Neuronal stem cell (in vitro differentiated cells): ENCODE results near the gene NMT1.

Experiments
- DNase-seq: peaks from one replicate; pipeline ENCODE4 v3.0.0-alpha.2; 2013; ENCODE audit warnings: low spot score
- H2AFZ ChIP-seq: one replicate; pipeline ENCODE4 v1.6.1; 2013; ENCODE audit warnings: mild to moderate bottlenecking, low read length, inconsistent platforms
- H2AK5ac ChIP-seq: 2 replicates; pipeline ENCODE4 v1.6.1; 2013; ENCODE audit warnings: low read depth, mild to moderate bottlenecking, inconsistent platforms, low read length, moderate library complexity, mixed read lengths
- H2BK120ac ChIP-seq: 2 replicates; pipeline ENCODE4 v1.6.1; 2013; ENCODE audit warnings: low read depth, mild to moderate bottlenecking, inconsistent platforms, low read length, moderate library complexity, mixed read lengths
- H2BK12ac ChIP-seq: one replicate; pipeline ENCODE4 v1.6.1; 2013; ENCODE audit warnings: low read length, inconsistent platforms
- H2BK15ac ChIP-seq: 2 replicates; pipeline ENCODE4 v1.6.1; 2013; ENCODE audit warnings: mild to moderate bottlenecking, low read length, inconsistent platforms, mixed read lengths
- H2BK5ac ChIP-seq: one replicate; pipeline ENCODE4 v1.6.1; 2013; ENCODE audit warnings: inconsistent platforms, mild to moderate bottlenecking, low read length, moderate library complexity
- H3K14ac ChIP-seq: one replicate; pipeline ENCODE4 v1.6.1; 2013; ENCODE audit warnings: low read length, inconsistent platforms
- H3K18ac ChIP-seq: 2 replicates; pipeline ENCODE4 v1.6.1; 2013; ENCODE audit warnings: low read length, inconsistent platforms
- H3K23ac ChIP-seq: 2 replicates; pipeline ENCODE4 v1.6.1; 2013; ENCODE audit warnings: low read depth, mild to moderate bottlenecking, mixed read lengths, low read length, inconsistent platforms; ENCODE audit not compliant: poor library complexity
- H3K27ac ChIP-seq: replicated peaks from 3 replicates; pipeline ENCODE4 v1.5.1; 2013; ENCODE audit warnings: low read length, inconsistent platforms
- H3K27me3 ChIP-seq, 3 experiments: 2 replicates each; pipeline ENCODE4 v1.6.1; 2013; ENCODE audit warnings: low read length in 3 of 3, mild to moderate bottlenecking in 2 of 3, inconsistent platforms in 1 of 3, low read depth in 1 of 3, mixed read lengths in 1 of 3, moderate library complexity in 1 of 3; ENCODE audit not compliant: control insufficient read depth in 3 of 3, insufficient read depth in 3 of 3
- H3K36me3 ChIP-seq, 2 donors: replicated peaks in 1 of 2; 2 replicates each; pipeline ENCODE4 v1.6.1; 2013; ENCODE audit warnings: low read length in 2 of 2; ENCODE audit not compliant: control insufficient read depth in 2 of 2, insufficient read depth in 2 of 2
- H3K4ac ChIP-seq: 2 replicates; pipeline ENCODE4 v1.6.1; 2013; ENCODE audit warnings: inconsistent platforms, mild to moderate bottlenecking, low read length, moderate library complexity
- H3K4me1 ChIP-seq, 2 donors: 1 replicate in 1 of 2; 2 replicates in 1 of 2; pipeline ENCODE4 v1.6.1; 2013; ENCODE audit warnings: low read length in 2 of 2, low read depth in 1 of 2; ENCODE audit not compliant: control insufficient read depth in 2 of 2, insufficient read depth in 1 of 2
- H3K4me2 ChIP-seq: one replicate; pipeline ENCODE4 v1.6.1; 2013; ENCODE audit warnings: mild to moderate bottlenecking, low read length, inconsistent platforms; ENCODE audit not compliant: insufficient read depth, poor library complexity, severe bottlenecking
- H3K4me3 ChIP-seq, 2 donors: 2 replicates each; pipeline ENCODE4 v1.5.1; 2013; ENCODE audit warnings: low read length in 2 of 2, mild to moderate bottlenecking in 2 of 2, inconsistent platforms in 1 of 2, moderate library complexity in 1 of 2
- H3K79me1 ChIP-seq: one replicate; pipeline ENCODE4 v1.6.1; 2013; ENCODE audit warnings: low read depth, mild to moderate bottlenecking, inconsistent platforms, low read length, moderate library complexity
- H3K9ac ChIP-seq: one replicate; pipeline ENCODE4 v1.6.1; 2013; ENCODE audit warnings: mild to moderate bottlenecking, low read depth, low read length, inconsistent platforms; ENCODE audit not compliant: poor library complexity
- H3K9me3 ChIP-seq, 2 donors: replicated peaks in 1 of 2; 2 replicates each; pipeline versions ENCODE3 to v1.6.1; 2013; ENCODE audit warnings: low read length in 2 of 2, mild to moderate bottlenecking in 2 of 2, inconsistent platforms in 1 of 2, low read depth in 1 of 2, mixed read lengths in 1 of 2, moderate library complexity in 1 of 2; ENCODE audit not compliant: control insufficient read depth in 2 of 2, insufficient read depth in 1 of 2
- H4K8ac ChIP-seq: one replicate; pipeline ENCODE4 v1.6.1; 2013; ENCODE audit warnings: low read depth, mild to moderate bottlenecking, inconsistent platforms, low read length, moderate library complexity
- H4K91ac ChIP-seq: one replicate; pipeline ENCODE4 v1.6.1; 2013; ENCODE audit warnings: low read length, low read depth, mild to moderate bottlenecking, inconsistent platforms; ENCODE audit not compliant: poor library complexity
- WGBS, 2 donors: extraction: QIAGEN DNeasy Blood & Tissue Kit; methylation state at CpG; one replicate each; pipeline ENCODE4 v1.1.7; 2013; ENCODE audit warnings: missing lambda C conversion rate in 2 of 2, mixed read lengths in 1 of 2; ENCODE audit not compliant: insufficient read length in 2 of 2, insufficient replicate concordance in 1 of 2; ENCODE audit errors: extremely low coverage in 2 of 2; 5-methylcytosine and 5-hydroxymethylcytosine counted together

NMT1 gene

DNA sequence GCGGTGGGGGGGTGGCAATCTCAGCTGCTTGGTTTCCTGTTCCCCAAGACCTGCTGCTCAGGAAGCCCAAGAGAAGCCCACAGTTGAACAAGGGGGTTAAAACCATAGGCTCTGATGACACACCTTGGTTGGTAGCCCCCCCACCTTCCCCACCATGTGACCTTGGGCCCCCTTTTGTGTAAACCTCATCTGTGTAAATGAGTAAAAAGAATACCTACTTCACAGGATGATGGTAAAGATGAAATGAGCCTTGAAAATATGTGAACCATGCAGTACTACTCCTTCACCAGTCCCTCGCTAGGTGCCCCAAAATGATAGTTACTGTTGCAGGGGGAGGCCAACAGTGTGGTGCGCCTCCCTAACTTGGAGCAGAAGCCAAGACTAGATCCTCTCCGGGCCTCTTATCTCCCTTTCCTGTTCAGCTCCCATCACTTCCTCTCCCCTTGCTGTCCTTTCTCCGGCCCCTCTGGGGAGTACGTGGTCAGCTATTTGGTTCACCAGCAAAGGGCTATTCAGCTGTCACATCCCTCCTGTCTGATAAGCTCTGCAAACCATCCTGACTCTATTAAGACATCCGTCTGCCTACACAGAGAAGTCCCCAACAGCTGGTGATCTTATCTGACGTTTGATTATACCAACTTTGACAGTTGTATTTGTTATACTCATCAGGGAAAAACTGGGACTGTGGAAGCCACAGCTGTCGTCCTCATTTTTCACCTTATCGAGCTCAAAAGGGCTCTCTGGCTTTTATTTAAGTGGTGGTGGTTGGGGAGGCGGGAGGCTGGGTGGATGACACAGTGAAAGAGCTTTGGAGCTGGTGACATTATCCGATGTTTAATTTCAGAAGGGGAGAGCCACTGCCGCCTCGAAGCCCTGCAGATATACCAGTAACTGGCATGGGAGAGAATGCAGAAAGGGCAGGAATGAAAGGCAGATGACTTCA lies 29.6 kb upstream of the NMT1 start:
- H2BK12ac ChIP-seq, result no peak overlapping the region
- H2BK120ac ChIP-seq, result no peak overlapping the region
- H2BK15ac ChIP-seq, result no peak overlapping the region
- no peak overlapping the region for H3K14ac ChIP-seq
- no CpG with 5 or more reads among the region's 14 CpGs for WGBS, 2 donors
- no peak overlapping the region for H2BK5ac ChIP-seq
- H3K79me1 ChIP-seq, result no peaks in the 10 kb centered on the region
- no peak for DNase-seq
- H3K4me1 ChIP-seq, result no peaks in the 10 kb centered on the region
- H3K4me3 ChIP-seq, result no peak overlapping the region
- H3K9ac ChIP-seq, result no peak overlapping the region
- H4K91ac ChIP-seq, result no peak overlapping the region
- H3K23ac ChIP-seq, result no peak overlapping the region
- no peak overlapping the region for H3K4me2 ChIP-seq
- no peak overlapping the region for H2AFZ ChIP-seq
- no peak overlapping the region for H3K27ac ChIP-seq
- H4K8ac ChIP-seq, result no peak overlapping the region
- H3K27me3 ChIP-seq, result no peaks in the 10 kb centered on the region
- no peaks in the 10 kb centered on the region for H3K9me3 ChIP-seq
- no peak overlapping the region for H2AK5ac ChIP-seq
- no peak overlapping the region for H3K18ac ChIP-seq
- peak overlapping the region; percentile 17 for H3K4ac ChIP-seq
- H3K36me3 ChIP-seq, result peaks cover 42 to 90% of the 10 kb centered on the region in 2 donors

- peak overlapping the region; percentile 17 for H3K4ac ChIP-seq
- H3K79me1 ChIP-seq, result no peaks in the 10 kb centered on the region
- H3K23ac ChIP-seq, result peak overlapping the region; percentile 10
- H2AFZ ChIP-seq, result no peak overlapping the region
- peaks cover 42 to 89% of the 10 kb centered on the region in 2 donors for H3K36me3 ChIP-seq
- no peak for DNase-seq
- no CpG with 5 or more reads among the region's 9 CpGs for WGBS, 2 donors
- H3K14ac ChIP-seq, result no peak overlapping the region
- H3K4me1 ChIP-seq, result no peaks in the 10 kb centered on the region
- H3K18ac ChIP-seq, result no peak overlapping the region
- H3K27me3 ChIP-seq, result no peaks in the 10 kb centered on the region
- H3K9ac ChIP-seq, result no peak overlapping the region
- no peak overlapping the region for H4K91ac ChIP-seq
- no peak overlapping the region for H2BK120ac ChIP-seq
- H2BK12ac ChIP-seq, result no peak overlapping the region
- no peak overlapping the region for H2AK5ac ChIP-seq
- H3K27ac ChIP-seq, result no peak overlapping the region
- no peak overlapping the region for H2BK15ac ChIP-seq
- no peak overlapping the region for H3K4me3 ChIP-seq
- no peak overlapping the region for H3K4me2 ChIP-seq
- H4K8ac ChIP-seq, result no peak overlapping the region
- H3K9me3 ChIP-seq, result no peaks in the 10 kb centered on the region
- H2BK5ac ChIP-seq, result no peak overlapping the region
Observed at GRCh38 chr17:45032174-45032541, 29.0 kb upstream of the NMT1 start.

DNA sequence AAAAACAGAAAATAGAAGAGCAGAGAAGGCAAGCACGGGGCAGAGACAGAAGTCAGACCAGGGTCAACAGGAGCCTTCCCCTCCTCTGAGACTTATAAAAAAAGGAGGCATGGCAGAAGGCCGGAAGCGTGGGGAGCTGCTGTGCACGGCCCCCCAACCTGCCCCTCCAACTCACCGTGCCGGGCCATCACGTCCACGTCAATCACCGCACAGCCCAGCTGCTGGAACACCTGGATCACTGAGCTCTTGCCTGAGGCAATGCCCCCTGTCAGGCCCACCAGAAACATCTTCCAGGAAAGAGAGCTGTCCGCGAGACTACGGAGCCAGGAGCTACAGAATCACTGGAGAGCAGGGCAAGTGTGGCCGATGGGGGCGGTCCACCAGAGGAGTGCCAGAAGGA lies 26.5 kb upstream of the NMT1 start:
- H3K9me3 ChIP-seq, result no peaks in the 10 kb centered on the region
- no peak overlapping the region for H2AK5ac ChIP-seq
- no peaks in the 10 kb centered on the region for H3K27me3 ChIP-seq
- no peak overlapping the region for H2BK15ac ChIP-seq
- DNase-seq, result no peak
- peaks cover 0 to 2% of the 10 kb centered on the region in 2 donors for H3K4me1 ChIP-seq
- peaks cover 37 to 81% of the 10 kb centered on the region in 2 donors for H3K36me3 ChIP-seq
- no peak overlapping the region for H3K27ac ChIP-seq
- H2AFZ ChIP-seq, result no peak overlapping the region
- no peak overlapping the region for H4K91ac ChIP-seq
- H2BK120ac ChIP-seq, result no peak overlapping the region
- H3K79me1 ChIP-seq, result no peaks in the 10 kb centered on the region
- peak overlapping the region in 1 of 2 donors; percentile 18 for H3K4me3 ChIP-seq
- no CpG with 5 or more reads among the region's 14 CpGs for WGBS, 2 donors
- no peak overlapping the region for H2BK5ac ChIP-seq
- no peak overlapping the region for H3K9ac ChIP-seq
- H4K8ac ChIP-seq, result no peak overlapping the region
- H3K18ac ChIP-seq, result no peak overlapping the region
- H3K4ac ChIP-seq, result no peak overlapping the region
- no peak overlapping the region for H2BK12ac ChIP-seq
- no peak overlapping the region for H3K14ac ChIP-seq
- no peak overlapping the region for H3K4me2 ChIP-seq
- H3K23ac ChIP-seq, result no peak overlapping the region

- Histone ChIP-seq H3K4me3 (no peak overlapping the region), H3K79me1 (no peaks in the 10 kb centered on the region), H3K9ac (no peak overlapping the region), H3K14ac (no peak overlapping the region), H2BK12ac (no peak overlapping the region), H3K4me1 (peaks cover 3 to 5% of the 10 kb centered on the region in 2 donors), H4K8ac (no peak overlapping the region), H2BK120ac (no peak overlapping the region), H3K27me3 (no peaks in the 10 kb centered on the region), H3K27ac (no peak overlapping the region), H2BK15ac (no peak overlapping the region), H2BK5ac (peak overlapping the region; percentile 46), H3K36me3 (peaks cover 26 to 69% of the 10 kb centered on the region in 2 donors), H3K9me3 (no peaks in the 10 kb centered on the region), H3K4ac (no peak overlapping the region), H2AFZ (no peak overlapping the region), H3K4me2 (no peak overlapping the region), H3K18ac (no peak overlapping the region), H3K23ac (no peak overlapping the region), H4K91ac (no peak overlapping the region), H2AK5ac (no peak overlapping the region)
- DNase-seq, result no peak
- no CpG with 5 or more reads among the region's 14 CpGs for WGBS, 2 donors
Observed at GRCh38 chr17:45035848-45036247, 25.3 kb upstream of the NMT1 start.
